HCT116 (cell line): ENCODE data around the gene VWA5B1.

Experiments used
- CTCF ChIP-seq, 3 experiments: fragments of 200-600 bp in 1 of 3; sonication (generic) in 1 of 3; IDR thresholded peaks in 2 of 3; conservative IDR thresholded peaks in 1 of 3; 2 replicates each; pipeline ENCODE4 v1.5.1; 2012 to 2017; ENCODE audit warnings: low read depth in 2 of 3, low read length in 2 of 3, antibody characterized with exemption in 1 of 3, borderline replicate concordance in 1 of 3, control low read depth in 1 of 3, mild to moderate bottlenecking in 1 of 3, mixed read lengths in 1 of 3, mixed run types in 1 of 3, moderate library complexity in 1 of 3; ENCODE audit not compliant: insufficient read depth in 1 of 3
- ELF1 ChIP-seq: IDR thresholded peaks from 2 replicates; pipeline ENCODE4 v1.6.1; 2012; ENCODE audit warnings: low read depth, borderline replicate concordance
- POLR2A ChIP-seq: IDR thresholded peaks from 2 replicates; pipeline ENCODE4 v1.7.0; 2011; ENCODE audit warnings: borderline replicate concordance; ENCODE audit not compliant: insufficient read depth, insufficient read length; ENCODE audit errors: extremely low read depth
- POLR2AphosphoS5 ChIP-seq: IDR thresholded peaks from 2 replicates; pipeline ENCODE4 v1.6.1; 2011; ENCODE audit warnings: mild to moderate bottlenecking, low read depth, low read length, moderate library complexity

- no peak for TF ChIP-seq POLR2A
- no peak for TF ChIP-seq POLR2AphosphoS5
- no peak for TF ChIP-seq ELF1
- TF ChIP-seq CTCF (IDR thresholded peaks at IDR 0.05 in 2 of 3, conservative IDR thresholded peaks at IDR 0.05 in 1 of 3; ENCODE audit: borderline replicate concordance in 1 of 3, insufficient read depth in 1 of 3, low read depth in 2 of 3, low read length in 2 of 3) = no peak
Measured at GRCh38 chr1:20280341-20280740, 10.3 kb upstream of the VWA5B1 start.
